ENCODE data around the gene NKAIN2.
"Not testable (repeated sequence)": the region's sequence is repeated elsewhere in the genome, so short reads cannot be mapped to it uniquely, and the experiment has no call there.

Gene NKAIN2

GRCh38 chr6:124433387-124434160 lies 629.9 kb downstream of the NKAIN2 start:
- no peak for DNase-seq (ENCODE audit: low read depth, low spot score)

DNA sequence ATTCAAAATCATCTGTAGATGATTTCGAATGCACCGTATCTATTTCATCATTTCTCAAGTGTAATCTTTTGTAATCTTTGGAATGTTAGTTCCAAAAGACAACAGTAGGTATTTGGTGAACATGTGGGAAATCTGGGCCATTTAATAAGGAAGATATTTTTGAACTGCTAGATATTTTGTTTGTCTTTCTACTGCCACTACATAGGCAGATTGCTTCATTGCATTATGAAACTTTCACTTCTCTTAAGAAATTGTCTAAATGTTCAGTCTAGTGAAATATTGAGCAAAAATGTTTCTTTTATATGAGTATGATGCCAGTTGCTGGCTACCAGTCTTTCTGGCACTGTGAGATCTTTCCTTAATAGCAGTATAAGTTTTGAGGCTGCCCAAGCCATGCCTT lies 630.8 kb downstream of the NKAIN2 start:
- DNase-seq (ENCODE audit: low read depth, low spot score), result no peak

- DNase-seq (ENCODE audit: low read depth, low spot score), result no peak
Observed at GRCh38 chr6:124436803-124437202, 633.1 kb downstream of the NKAIN2 start.

- no peak for DNase-seq (ENCODE audit: low read depth, low spot score)
Observed at GRCh38 chr6:124438546-124439065, 634.9 kb downstream of the NKAIN2 start.

DNA sequence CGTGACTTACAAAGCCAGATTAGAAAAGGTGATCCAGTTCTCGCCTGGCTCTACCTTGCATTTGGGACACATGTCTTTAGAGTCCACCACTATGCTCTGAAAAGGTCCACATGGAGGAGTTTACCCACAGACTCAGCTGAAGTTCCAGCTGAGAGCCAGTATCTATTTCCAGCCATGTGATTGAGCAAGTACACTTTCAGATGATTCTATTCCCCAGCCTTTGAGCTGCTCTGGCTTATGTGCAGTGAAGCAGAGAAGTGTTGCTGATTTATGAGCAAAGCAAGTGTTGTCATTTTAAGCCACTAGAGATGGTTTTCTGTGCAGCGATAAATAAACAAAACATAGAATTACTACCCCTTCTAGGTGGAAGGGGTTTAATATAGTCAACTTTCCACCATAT lies 637.8 kb downstream of the NKAIN2 start:
- no peak for DNase-seq (ENCODE audit: low read depth, low spot score)

DNA sequence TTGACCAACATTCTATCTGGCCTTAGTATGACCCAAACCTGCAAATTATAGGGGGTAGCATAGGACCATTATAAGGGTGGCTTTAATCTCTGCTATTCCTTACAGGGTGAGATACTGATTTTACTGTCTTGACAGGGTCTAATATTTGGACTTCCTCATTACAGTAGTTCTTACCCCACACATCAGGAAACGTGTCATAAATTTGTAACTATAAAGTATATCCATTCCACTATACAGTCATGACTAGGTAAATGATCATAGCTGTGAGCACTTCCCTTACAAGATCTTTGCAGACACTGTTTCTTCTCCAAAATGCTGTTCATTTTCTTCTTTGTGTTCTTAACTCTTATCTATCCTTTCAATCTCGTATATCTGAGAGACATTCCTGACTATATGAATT lies 639.9 kb downstream of the NKAIN2 start:
- DNase-seq (ENCODE audit: low read depth, low spot score), result no peak

GRCh38 chr6:124445581-124445980 lies 641.9 kb downstream of the NKAIN2 start:
- DNase-seq (ENCODE audit: low read depth, low spot score), result no peak

GRCh38 chr6:124446961-124447360 lies 643.3 kb downstream of the NKAIN2 start:
- no peak for DNase-seq (ENCODE audit: low read depth, low spot score)

DNA sequence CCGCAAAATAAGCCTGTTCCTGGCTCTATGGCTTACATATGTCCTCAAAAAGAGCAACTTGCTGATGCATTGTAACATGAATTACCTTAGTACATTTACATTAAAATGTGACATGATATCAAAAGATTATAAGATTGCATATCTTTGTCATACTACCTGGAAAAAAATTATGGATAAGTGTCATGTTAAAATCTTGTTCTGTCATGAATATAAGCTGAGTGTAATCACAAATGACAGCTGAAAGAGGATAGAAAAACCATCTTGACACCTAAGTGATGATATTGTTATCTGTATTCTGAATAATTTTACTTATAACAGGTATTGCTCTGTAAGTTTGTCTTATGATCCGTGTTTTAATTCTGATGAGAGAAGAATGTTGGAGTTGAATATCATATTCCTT lies 655.6 kb downstream of the NKAIN2 start:
- DNase-seq (ENCODE audit: low read depth, low spot score), result no peak

- no peak for DNase-seq (ENCODE audit: low read depth, low spot score)
Observed at GRCh38 chr6:124462750-124463149, 659.1 kb downstream of the NKAIN2 start.

- no peak for DNase-seq (ENCODE audit: low read depth, low spot score)
Observed at GRCh38 chr6:124463271-124463670, 659.6 kb downstream of the NKAIN2 start.

- DNase-seq (ENCODE audit: low read depth, low spot score), result not testable (repeated sequence)
Observed at GRCh38 chr6:124464600-124464999, 660.9 kb downstream of the NKAIN2 start.

DNA sequence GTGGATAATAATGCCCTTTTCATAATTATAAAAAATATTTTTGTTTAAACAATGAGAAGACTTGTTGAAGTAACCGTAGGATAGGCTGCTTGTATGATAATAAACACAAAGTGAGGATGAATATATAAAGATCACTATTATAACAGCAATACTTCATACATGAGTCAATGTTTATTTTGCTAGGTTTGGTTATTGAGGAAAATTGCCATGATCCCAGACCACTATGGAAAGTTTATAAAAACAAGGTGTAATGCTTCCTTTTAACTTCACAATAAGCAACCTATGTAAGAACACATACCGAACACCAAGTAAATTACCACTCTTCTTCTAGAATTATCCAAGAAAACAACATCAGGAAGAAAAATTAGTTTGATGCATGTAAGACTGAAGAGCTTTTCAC lies 663.3 kb downstream of the NKAIN2 start:
- no peak for DNase-seq (ENCODE audit: low read depth, low spot score)

DNA sequence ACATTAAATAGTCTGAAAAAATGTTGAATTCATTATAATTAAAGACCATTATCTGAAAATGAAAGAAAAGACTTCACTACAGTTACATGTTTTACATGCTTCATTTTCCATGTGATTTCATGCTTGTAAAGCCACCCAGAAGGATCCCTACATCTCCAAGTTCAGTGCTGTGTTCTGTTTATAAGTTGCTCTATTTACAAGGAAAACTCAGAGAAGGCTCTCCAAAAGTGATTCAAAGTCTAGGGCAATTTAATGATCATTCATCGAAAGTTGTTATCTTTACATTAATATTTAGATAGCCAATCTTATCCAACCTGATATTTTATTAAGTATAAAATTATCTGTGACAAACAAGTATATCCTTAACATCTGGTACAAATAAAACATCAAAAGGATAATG lies 663.7 kb downstream of the NKAIN2 start:
- no peak for DNase-seq (ENCODE audit: low read depth, low spot score)

GRCh38 chr6:124470803-124471202 lies 667.1 kb downstream of the NKAIN2 start:
- DNase-seq (ENCODE audit: low read depth, low spot score), result no peak

DNA sequence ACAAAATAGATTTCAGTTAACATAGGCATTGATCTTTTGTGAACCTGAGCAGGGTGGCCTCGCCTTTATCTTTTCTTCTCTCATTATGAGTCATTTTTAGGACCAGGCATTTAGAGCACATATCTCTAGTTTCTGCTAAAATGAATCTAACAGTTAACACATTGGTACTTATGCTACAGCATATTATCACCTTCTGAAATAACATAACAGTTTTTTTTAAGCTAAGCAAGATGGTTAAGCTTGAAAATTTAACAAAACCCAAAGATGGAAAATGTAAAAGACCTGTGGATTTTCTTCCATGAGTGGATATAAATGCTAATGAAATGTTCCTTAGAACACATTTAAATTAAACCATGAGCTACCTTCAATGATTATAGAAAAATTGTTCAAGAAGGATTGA lies 671.5 kb downstream of the NKAIN2 start:
- no peak for DNase-seq (ENCODE audit: low read depth, low spot score)

GRCh38 chr6:124478906-124479305 lies 675.2 kb downstream of the NKAIN2 start:
- no peak for DNase-seq (ENCODE audit: low read depth, low spot score)

- DNase-seq (ENCODE audit: low read depth, low spot score), result no peak
Observed at GRCh38 chr6:124479991-124480430, 676.3 kb downstream of the NKAIN2 start.

GRCh38 chr6:124482071-124482491 lies 678.4 kb downstream of the NKAIN2 start:
- DNase-seq (ENCODE audit: low read depth, low spot score), result no peak

DNA sequence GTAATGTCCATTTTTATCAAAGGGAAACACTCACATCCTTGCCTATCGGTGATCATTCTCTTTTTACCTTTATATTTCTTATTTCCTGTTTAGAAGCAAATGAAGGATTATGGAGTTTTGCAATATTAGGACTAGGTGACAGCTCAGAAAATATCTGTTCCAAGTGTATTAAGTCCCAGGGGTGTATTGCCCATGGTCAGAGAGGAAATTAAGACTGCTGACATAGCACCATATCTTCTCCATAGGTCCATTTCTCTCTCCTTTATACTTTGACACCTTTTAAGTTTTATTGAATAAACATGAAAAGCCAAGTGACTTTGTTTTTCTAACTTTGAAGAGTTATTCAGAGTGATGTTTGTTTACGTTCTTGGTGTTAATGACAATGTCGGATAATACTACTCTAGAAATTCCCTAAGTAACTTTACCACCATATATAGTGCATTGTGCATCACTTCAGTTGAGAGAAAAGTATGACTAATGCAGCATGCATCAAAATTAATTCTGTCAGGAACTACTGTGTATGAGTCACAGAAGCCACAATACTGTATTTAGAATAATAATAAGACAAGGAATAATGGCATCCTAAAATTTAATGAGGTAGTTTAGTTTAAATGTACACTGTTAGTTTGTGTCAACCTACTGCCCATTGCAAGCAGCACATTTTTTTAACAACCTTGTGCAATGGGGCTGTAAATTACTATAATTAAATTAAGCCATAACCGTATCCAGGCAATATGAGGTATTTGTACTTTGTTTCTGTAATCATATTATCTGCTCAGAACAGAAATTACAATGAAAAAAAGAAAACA lies 684.2 kb downstream of the NKAIN2 start:
- no peak for DNase-seq (ENCODE audit: low read depth, low spot score)

- no peak for DNase-seq (ENCODE audit: low read depth, low spot score)
Observed at GRCh38 chr6:124490122-124490521, 686.5 kb downstream of the NKAIN2 start.

DNA sequence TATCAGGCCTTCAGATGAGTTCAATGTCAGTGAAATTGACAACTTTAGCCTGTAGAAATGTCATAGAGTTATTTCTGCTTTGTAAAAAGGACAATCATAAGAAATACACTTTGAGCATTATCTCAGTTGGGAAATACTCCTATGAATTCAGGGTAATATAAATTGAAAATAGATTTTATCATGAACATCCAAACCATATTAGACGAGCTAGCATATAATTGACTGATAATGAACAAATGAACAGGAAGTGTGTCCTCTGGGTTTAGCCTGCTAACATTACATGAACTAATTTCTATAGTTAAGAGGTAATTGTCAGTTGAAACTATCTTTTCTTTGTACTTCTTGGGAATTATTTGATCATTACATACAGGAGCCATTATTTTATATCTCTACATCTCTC lies 689.6 kb downstream of the NKAIN2 start:
- no peak for DNase-seq (ENCODE audit: low read depth, low spot score)

Data from activated CD4-positive, CD25-positive, alpha-beta regulatory T cell treated with anti-CD3 and anti-CD28 coated beads, Interleukin-2, amount 50 U/mL, for 16 hours (primary cell).